ENCODE results near the gene OR13A1. TPM values are rescaled to one million over a fixed set of nuclear protein-coding genes. Genes with fewer than 3 reads are reported as not detected.

OR13A1 gene
- total and polyA plus RNA-seq, 8 donors = 0.40 TPM; not detected in 7

DNA sequence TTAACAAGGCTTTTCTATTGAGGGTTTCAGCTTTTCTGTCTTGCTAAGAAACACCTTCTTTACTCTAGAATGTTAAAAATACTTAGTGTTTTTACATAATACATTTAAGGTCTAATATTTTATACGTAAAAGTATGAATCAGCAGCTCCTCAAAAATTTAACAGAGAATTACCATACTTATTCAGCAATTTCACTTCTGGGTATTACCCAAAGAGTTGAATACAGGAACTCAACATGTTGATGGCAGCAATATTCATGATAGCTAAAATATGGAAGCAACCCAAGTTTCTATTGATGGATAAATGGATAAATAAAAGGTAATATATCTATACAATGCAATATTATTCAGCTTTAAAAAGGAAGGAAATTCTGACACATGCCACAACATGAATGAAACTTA, 9.7 kb upstream of the OR13A1 start:
- Histone ChIP-seq H3K36me3 (no peaks in the 10 kb centered on the region), H3K4me3 (no peak overlapping the region), H3K9me3 (peaks cover 0 to 21% (median 7%) of the 10 kb centered on the region in 4 donors), H3K4me1 (no peaks in the 10 kb centered on the region), H3K27ac (no peak overlapping the region), H3K27me3 (no peaks in the 10 kb centered on the region)
- WGBS, 5 donors = 77 to 88% (median 79%) methylated on average over 1 of the region's 1 CpG
- no peak for DNase-seq
- TF ChIP-seq POLR2A (IDR thresholded peaks at IDR 0.05) = no peak
- TF ChIP-seq EP300 (IDR thresholded peaks at IDR 0.05) = no peak
- no peak for TF ChIP-seq POLR2AphosphoS5 (IDR thresholded peaks at IDR 0.05)
- TF ChIP-seq, protein P1, sequence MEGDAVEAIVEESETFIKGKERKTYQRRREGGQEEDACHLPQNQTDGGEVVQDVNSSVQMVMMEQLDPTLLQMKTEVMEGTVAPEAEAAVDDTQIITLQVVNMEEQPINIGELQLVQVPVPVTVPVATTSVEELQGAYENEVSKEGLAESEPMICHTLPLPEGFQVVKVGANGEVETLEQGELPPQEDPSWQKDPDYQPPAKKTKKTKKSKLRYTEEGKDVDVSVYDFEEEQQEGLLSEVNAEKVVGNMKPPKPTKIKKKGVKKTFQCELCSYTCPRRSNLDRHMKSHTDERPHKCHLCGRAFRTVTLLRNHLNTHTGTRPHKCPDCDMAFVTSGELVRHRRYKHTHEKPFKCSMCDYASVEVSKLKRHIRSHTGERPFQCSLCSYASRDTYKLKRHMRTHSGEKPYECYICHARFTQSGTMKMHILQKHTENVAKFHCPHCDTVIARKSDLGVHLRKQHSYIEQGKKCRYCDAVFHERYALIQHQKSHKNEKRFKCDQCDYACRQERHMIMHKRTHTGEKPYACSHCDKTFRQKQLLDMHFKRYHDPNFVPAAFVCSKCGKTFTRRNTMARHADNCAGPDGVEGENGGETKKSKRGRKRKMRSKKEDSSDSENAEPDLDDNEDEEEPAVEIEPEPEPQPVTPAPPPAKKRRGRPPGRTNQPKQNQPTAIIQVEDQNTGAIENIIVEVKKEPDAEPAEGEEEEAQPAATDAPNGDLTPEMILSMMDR (IDR thresholded peaks at IDR 0.05) = no peak
- intact Hi-C loops (cut with DNase I; ENCODE audit: low total_unique reads) = no loop called here

DNA sequence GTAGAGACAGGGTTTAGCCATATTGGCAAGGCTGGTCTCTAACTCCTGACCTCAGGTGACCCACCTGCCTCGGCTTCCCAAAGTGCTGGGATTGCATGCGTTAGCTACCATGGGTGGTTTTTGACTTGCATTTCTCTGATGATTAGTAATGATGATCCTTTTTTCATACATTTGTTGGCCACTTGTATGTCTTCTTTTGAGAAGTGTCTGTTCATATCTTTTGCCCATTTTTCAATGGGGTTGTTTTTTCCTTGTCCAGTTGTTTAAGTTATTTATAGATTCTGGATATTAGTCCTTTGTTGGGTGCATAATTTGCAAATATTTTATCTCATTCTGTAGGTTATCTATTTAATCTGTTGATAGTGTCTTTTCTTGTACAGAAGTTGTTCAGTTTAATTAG, 4.3 kb upstream of the OR13A1 start:
- Histone ChIP-seq H3K4me3 (no peak overlapping the region), H3K27me3 (no peaks in the 10 kb centered on the region), H3K4me1 (no peaks in the 10 kb centered on the region), H3K36me3 (no peaks in the 10 kb centered on the region), H3K9me3 (peaks cover 0 to 11% (median 5%) of the 10 kb centered on the region in 4 donors), H3K27ac (no peak overlapping the region)
- intact Hi-C loops (cut with DNase I; ENCODE audit: low total_unique reads) = no loop called here
- WGBS, 5 donors = 87 to 98% (median 92%) methylated on average over 2 of the region's 2 CpGs
- no peak for DNase-seq
- TF ChIP-seq, protein P1 (IDR thresholded peaks at IDR 0.05) = no peak
- TF ChIP-seq EP300 (IDR thresholded peaks at IDR 0.05) (no peak), POLR2AphosphoS5 (IDR thresholded peaks at IDR 0.05) (no peak), POLR2A (IDR thresholded peaks at IDR 0.05) (no peak)

DNA sequence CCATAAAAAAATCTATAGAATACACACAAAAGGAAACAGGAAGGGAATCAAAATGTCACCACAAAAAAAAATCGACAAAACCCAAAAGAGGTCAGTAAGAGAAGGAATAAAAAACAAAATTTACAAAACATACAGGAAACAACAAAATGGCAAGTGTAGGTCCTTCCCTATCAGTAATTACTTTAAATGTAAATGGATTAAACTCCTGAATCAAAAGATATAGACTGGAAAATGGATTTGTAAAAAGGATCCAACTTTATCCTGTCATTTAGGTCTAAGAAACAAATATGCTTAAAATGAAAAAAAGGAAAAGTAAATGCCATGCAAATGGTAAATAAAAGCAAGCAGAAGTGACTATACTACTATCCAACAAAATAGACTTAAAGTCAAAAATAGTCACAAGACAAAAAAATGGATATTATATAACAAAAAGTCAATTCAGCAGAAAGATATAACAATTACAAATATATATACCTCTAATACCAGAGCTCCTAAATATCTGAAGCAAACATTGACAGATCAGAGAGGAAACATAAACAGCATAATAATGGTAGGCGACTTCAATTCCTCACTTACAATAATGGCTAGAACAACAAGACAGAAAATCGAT, 2.0 kb downstream of the OR13A1 start:
- no peaks in the 10 kb centered on the region for H3K27me3 ChIP-seq
- intact Hi-C loops (cut with DNase I; ENCODE audit: low total_unique reads) = no loop called here
- TF ChIP-seq POLR2A (IDR thresholded peaks at IDR 0.05) = no peak
- no peak for TF ChIP-seq EP300 (IDR thresholded peaks at IDR 0.05)
- TF ChIP-seq POLR2AphosphoS5 (IDR thresholded peaks at IDR 0.05) = no peak
- TF ChIP-seq, protein P1 (IDR thresholded peaks at IDR 0.05) = no peak
- H3K9me3 ChIP-seq = peaks cover 0 to 13% (median 0%) of the 10 kb centered on the region in 4 donors
- H3K4me3 ChIP-seq = no peak overlapping the region
- no peak overlapping the region for H3K27ac ChIP-seq
- no peak for DNase-seq
- no peaks in the 10 kb centered on the region for H3K36me3 ChIP-seq
- 82 to 94% (median 83%) methylated on average over 3 of the region's 3 CpGs for WGBS, 5 donors
- no peaks in the 10 kb centered on the region for H3K4me1 ChIP-seq

DNA sequence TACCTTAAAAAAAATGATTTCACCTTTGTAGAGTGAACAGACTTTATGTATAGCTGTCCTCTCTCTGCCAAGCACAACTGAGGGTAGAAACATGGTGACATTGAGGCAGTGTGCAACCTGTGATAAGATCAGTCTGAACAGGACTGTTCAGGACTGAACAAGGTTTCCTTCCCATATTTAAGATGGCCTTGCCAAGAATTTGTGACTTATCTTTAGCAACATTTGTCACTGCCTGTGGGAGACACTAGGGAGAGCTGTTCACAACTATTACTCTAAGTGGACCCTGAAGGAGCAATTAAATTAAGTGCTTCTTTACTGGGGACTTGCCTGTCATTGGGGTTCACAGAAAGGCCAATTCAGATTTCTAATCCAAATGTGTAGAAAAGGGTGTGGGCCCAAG, 6.7 kb downstream of the OR13A1 start:
- no peaks in the 10 kb centered on the region for H3K36me3 ChIP-seq
- no peak for TF ChIP-seq EP300 (IDR thresholded peaks at IDR 0.05)
- no peak for TF ChIP-seq POLR2A (IDR thresholded peaks at IDR 0.05)
- no peak for TF ChIP-seq POLR2AphosphoS5 (IDR thresholded peaks at IDR 0.05)
- TF ChIP-seq, protein P1 (IDR thresholded peaks at IDR 0.05) = no peak
- H3K4me1 ChIP-seq = no peaks in the 10 kb centered on the region
- H3K27me3 ChIP-seq = no peaks in the 10 kb centered on the region
- peaks cover 0 to 13% (median 0%) of the 10 kb centered on the region in 4 donors for H3K9me3 ChIP-seq
- intact Hi-C loops (cut with DNase I; ENCODE audit: low total_unique reads) = no loop called here
- no peak for DNase-seq
- no peak overlapping the region for H3K4me3 ChIP-seq
- no peak overlapping the region for H3K27ac ChIP-seq

Measured in stomach (tissue), 9 donors.